Fibroblast of lung (primary cell): ENCODE results near the gene CD82.

ENCODE experiments used
- CTCF ChIP-seq, 2 donors: IDR thresholded peaks in 1 of 2; conservative IDR thresholded peaks in 1 of 2; 1 replicate in 1 of 2; 2 replicates in 1 of 2; pipeline ENCODE4 v1.5.1; 2011 to 2012; ENCODE audit warnings: low read length in 2 of 2, control low read depth in 1 of 2, inconsistent platforms in 1 of 2, low read depth in 1 of 2, mild to moderate bottlenecking in 1 of 2
- EZH2 ChIP-seq: IDR thresholded peaks from 2 replicates; pipeline ENCODE4 v1.5.1; 2012; ENCODE audit warnings: low read length, control low read depth, mild to moderate bottlenecking; ENCODE audit errors: missing control alignments

GRCh38 chr11:44654057-44654456 is 88.6 kb downstream of the CD82 start:
- TF ChIP-seq CTCF (conservative IDR thresholded peaks at IDR 0.05 in 1 of 2, IDR thresholded peaks at IDR 0.05 in 1 of 2; ENCODE audit: low read depth in 1 of 2, low read length in 2 of 2) = no peak
- no peak for TF ChIP-seq EZH2
